ENCODE data around the gene HVCN1.

HVCN1 gene

DNA sequence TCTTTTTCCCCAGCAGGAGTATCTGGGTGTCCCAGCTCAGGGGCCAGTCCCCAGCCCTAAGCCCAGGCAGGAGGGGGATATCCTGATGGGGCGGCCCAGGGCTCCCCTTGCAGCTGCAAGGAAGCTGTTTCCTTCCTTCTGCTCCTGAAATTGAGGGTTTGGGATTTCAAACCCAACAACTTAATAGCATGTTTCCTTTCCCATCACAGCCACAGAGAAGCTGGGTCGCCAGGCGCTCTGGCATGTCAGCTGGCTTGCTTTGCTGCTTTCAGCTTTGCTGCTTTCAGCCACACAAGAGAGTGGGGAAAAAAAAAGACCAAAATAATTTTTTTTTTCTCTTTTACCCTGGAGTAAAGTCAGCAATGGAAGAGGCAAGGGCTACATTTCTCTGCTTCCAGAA is 30.0 kb downstream of the HVCN1 start:
- Histone ChIP-seq H2BK12ac (ENCODE audit: low read length) (no peak overlapping the region), H3K18ac (ENCODE audit: low read length) (no peak overlapping the region), H2BK5ac (ENCODE audit: low read depth, low read length, poor library complexity) (no peak overlapping the region), H3K27ac (ENCODE audit: low read depth, low read length) (no peak overlapping the region), H3K4me3 (ENCODE audit: low read depth, low read length) (no peak overlapping the region), H4K8ac (ENCODE audit: low read depth, low read length) (no peak overlapping the region), H4K91ac (ENCODE audit: low read depth, low read length) (no peak overlapping the region), H3K27me3 (ENCODE audit: insufficient read depth, low read length) (no peaks in the 10 kb centered on the region), H2AFZ (ENCODE audit: insufficient read depth, low read length, poor library complexity) (no peak overlapping the region), H3K4me1 (ENCODE audit: control insufficient read depth in 1 of 2, insufficient read depth in 2 of 2, low read length in 2 of 2) (no peaks in the 10 kb centered on the region), H3K23ac (ENCODE audit: low read length) (no peak overlapping the region), H3K14ac (ENCODE audit: low read length) (no peak overlapping the region), H3K79me1 (ENCODE audit: low read length) (no peaks in the 10 kb centered on the region), H3K4ac (ENCODE audit: low read depth, low read length) (no peak overlapping the region), H2AK5ac (ENCODE audit: low read length) (no peak overlapping the region), H3K9ac (ENCODE audit: low read length) (no peak overlapping the region), H3K9me3 (ENCODE audit: insufficient read depth, low read depth, low read length) (no peaks in the 10 kb centered on the region), H2BK120ac (ENCODE audit: insufficient read depth, low read length, poor library complexity) (no peak overlapping the region), H4K12ac (ENCODE audit: low read depth, low read length) (no peak overlapping the region), H3K36me3 (ENCODE audit: control insufficient read depth in 1 of 2, insufficient read depth in 2 of 2, low read length in 2 of 2) (no peaks in the 10 kb centered on the region), H3K4me2 (ENCODE audit: low read length) (no peak overlapping the region), H3K79me2 (ENCODE audit: control insufficient read depth, insufficient read depth, low read length, poor library complexity) (no peaks in the 10 kb centered on the region)
- no peak for DNase-seq
- WGBS (ENCODE audit: extremely low coverage, insufficient coverage, insufficient read length), result no CpG with 5 or more reads among the region's 3 CpGs

DNA sequence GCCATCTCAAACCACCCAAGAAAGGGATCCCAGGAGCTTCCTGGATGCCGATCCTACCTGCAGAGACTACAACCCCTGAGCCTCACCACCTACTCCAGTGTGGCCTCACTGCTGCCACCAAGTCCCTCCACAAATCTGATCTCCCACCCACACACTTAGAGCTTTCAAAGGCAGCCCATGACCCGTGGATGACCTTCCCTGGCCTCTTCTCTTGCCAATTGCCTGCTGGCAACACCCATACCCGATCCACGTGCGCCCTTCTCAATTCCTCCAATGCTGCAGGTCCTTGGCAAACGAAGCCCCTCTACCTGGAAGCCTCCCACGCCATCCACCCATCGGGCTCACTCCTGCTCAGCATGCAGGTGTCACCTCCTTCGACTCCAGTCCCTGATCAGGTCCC is 30.7 kb downstream of the HVCN1 start:
- Histone ChIP-seq H3K79me1 (ENCODE audit: low read length) (no peaks in the 10 kb centered on the region), H3K36me3 (ENCODE audit: control insufficient read depth in 1 of 2, insufficient read depth in 2 of 2, low read length in 2 of 2) (no peaks in the 10 kb centered on the region), H3K4me1 (ENCODE audit: control insufficient read depth in 1 of 2, insufficient read depth in 2 of 2, low read length in 2 of 2) (no peaks in the 10 kb centered on the region), H2BK120ac (ENCODE audit: insufficient read depth, low read length, poor library complexity) (no peak overlapping the region), H2BK12ac (ENCODE audit: low read length) (no peak overlapping the region), H2AFZ (ENCODE audit: insufficient read depth, low read length, poor library complexity) (no peak overlapping the region), H3K14ac (ENCODE audit: low read length) (no peak overlapping the region), H3K79me2 (ENCODE audit: control insufficient read depth, insufficient read depth, low read length, poor library complexity) (no peaks in the 10 kb centered on the region), H4K8ac (ENCODE audit: low read depth, low read length) (no peak overlapping the region), H2AK5ac (ENCODE audit: low read length) (no peak overlapping the region), H3K27me3 (ENCODE audit: insufficient read depth, low read length) (no peaks in the 10 kb centered on the region), H2BK5ac (ENCODE audit: low read depth, low read length, poor library complexity) (no peak overlapping the region), H3K9me3 (ENCODE audit: insufficient read depth, low read depth, low read length) (no peaks in the 10 kb centered on the region), H3K27ac (ENCODE audit: low read depth, low read length) (no peak overlapping the region), H3K9ac (ENCODE audit: low read length) (no peak overlapping the region), H3K18ac (ENCODE audit: low read length) (no peak overlapping the region), H4K91ac (ENCODE audit: low read depth, low read length) (no peak overlapping the region), H3K4me3 (ENCODE audit: low read depth, low read length) (no peak overlapping the region), H3K4me2 (ENCODE audit: low read length) (no peak overlapping the region), H3K4ac (ENCODE audit: low read depth, low read length) (no peak overlapping the region), H4K12ac (ENCODE audit: low read depth, low read length) (no peak overlapping the region), H3K23ac (ENCODE audit: low read length) (no peak overlapping the region)
- no peak for DNase-seq
- no CpG with 5 or more reads among the region's 9 CpGs for WGBS (ENCODE audit: extremely low coverage, insufficient coverage, insufficient read length)

DNA sequence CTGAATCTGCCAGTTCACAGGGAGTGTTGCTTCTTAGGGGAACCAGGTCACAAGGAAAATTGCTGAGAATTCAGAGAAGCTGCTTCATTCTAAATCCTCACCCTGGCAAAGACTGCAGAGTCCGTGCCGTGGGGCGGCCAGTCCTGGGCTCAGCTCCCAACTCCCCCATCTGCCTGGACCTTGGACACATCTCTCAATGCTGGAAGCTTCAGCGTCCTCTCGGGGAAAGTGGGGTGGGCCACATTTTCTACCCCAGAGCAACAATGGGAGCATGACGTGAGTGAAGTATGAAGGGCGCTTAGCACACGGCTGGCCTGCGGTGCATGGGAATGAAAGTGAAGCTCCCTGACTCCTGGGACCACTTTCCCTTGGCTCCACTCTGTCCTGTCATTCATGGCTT is 31.2 kb downstream of the HVCN1 start:
- H3K9me3 ChIP-seq (ENCODE audit: insufficient read depth, low read depth, low read length), result no peaks in the 10 kb centered on the region
- WGBS (ENCODE audit: extremely low coverage, insufficient coverage, insufficient read length), result no CpG with 5 or more reads among the region's 9 CpGs
- no peak overlapping the region for H2AK5ac ChIP-seq (ENCODE audit: low read length)
- H4K91ac ChIP-seq (ENCODE audit: low read depth, low read length), result no peak overlapping the region
- no peak overlapping the region for H3K4me3 ChIP-seq (ENCODE audit: low read depth, low read length)
- H3K14ac ChIP-seq (ENCODE audit: low read length), result no peak overlapping the region
- no peak overlapping the region for H2AFZ ChIP-seq (ENCODE audit: insufficient read depth, low read length, poor library complexity)
- no peak overlapping the region for H3K9ac ChIP-seq (ENCODE audit: low read length)
- H2BK5ac ChIP-seq (ENCODE audit: low read depth, low read length, poor library complexity), result no peak overlapping the region
- no peaks in the 10 kb centered on the region for H3K79me2 ChIP-seq (ENCODE audit: control insufficient read depth, insufficient read depth, low read length, poor library complexity)
- no peak overlapping the region for H3K23ac ChIP-seq (ENCODE audit: low read length)
- no peak overlapping the region for H4K12ac ChIP-seq (ENCODE audit: low read depth, low read length)
- DNase-seq, result no peak
- no peaks in the 10 kb centered on the region for H3K36me3 ChIP-seq (ENCODE audit: control insufficient read depth in 1 of 2, insufficient read depth in 2 of 2, low read length in 2 of 2)
- no peak overlapping the region for H3K4me2 ChIP-seq (ENCODE audit: low read length)
- no peak overlapping the region for H3K27ac ChIP-seq (ENCODE audit: low read depth, low read length)
- no peak overlapping the region for H4K8ac ChIP-seq (ENCODE audit: low read depth, low read length)
- no peaks in the 10 kb centered on the region for H3K27me3 ChIP-seq (ENCODE audit: insufficient read depth, low read length)
- no peak overlapping the region for H3K18ac ChIP-seq (ENCODE audit: low read length)
- H3K4ac ChIP-seq (ENCODE audit: low read depth, low read length), result no peak overlapping the region
- no peak overlapping the region for H2BK120ac ChIP-seq (ENCODE audit: insufficient read depth, low read length, poor library complexity)
- no peaks in the 10 kb centered on the region for H3K79me1 ChIP-seq (ENCODE audit: low read length)
- H2BK12ac ChIP-seq (ENCODE audit: low read length), result no peak overlapping the region
- H3K4me1 ChIP-seq (ENCODE audit: control insufficient read depth in 1 of 2, insufficient read depth in 2 of 2, low read length in 2 of 2), result no peaks in the 10 kb centered on the region

DNA sequence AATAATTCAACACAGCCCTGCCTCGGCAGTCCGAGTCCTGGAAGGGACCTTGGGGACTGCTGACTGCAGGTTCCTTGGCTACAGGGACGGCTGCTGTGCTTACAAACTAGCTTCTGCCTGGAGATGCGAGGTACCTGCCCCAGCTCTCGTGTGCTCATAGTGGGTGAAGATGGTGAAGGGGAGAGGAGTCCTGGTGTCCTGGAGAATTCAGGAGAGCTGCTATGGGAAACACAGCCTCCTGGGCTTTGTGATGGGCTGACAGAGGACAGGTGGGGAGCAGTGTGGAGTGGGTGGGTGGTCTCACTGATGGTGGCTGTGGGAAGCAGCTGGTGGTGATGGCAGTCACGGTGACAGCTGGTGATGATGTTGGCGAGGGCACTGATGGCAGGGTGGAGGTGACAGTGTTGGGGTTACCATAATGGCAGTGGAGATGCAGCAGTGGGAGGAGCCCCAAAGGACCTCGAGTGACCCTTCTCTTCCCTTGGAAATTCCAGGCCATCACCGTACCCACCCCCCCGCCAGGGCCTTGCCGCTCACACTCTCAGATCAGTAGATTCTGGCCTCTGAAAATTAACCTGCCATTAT is 32.8 kb downstream of the HVCN1 start:
- Histone ChIP-seq H3K4me2 (ENCODE audit: low read length) (no peak overlapping the region), H3K4me3 (ENCODE audit: low read depth, low read length) (peak overlapping the region; percentile 31), H3K4me1 (ENCODE audit: control insufficient read depth in 1 of 2, insufficient read depth in 2 of 2, low read length in 2 of 2) (no peaks in the 10 kb centered on the region), H2BK12ac (ENCODE audit: low read length) (no peak overlapping the region), H3K23ac (ENCODE audit: low read length) (no peak overlapping the region), H3K79me2 (ENCODE audit: control insufficient read depth, insufficient read depth, low read length, poor library complexity) (no peaks in the 10 kb centered on the region), H2AFZ (ENCODE audit: insufficient read depth, low read length, poor library complexity) (no peak overlapping the region), H3K9me3 (ENCODE audit: insufficient read depth, low read depth, low read length) (no peaks in the 10 kb centered on the region), H2AK5ac (ENCODE audit: low read length) (no peak overlapping the region), H3K27me3 (ENCODE audit: insufficient read depth, low read length) (no peaks in the 10 kb centered on the region), H4K91ac (ENCODE audit: low read depth, low read length) (no peak overlapping the region), H4K12ac (ENCODE audit: low read depth, low read length) (no peak overlapping the region), H4K8ac (ENCODE audit: low read depth, low read length) (no peak overlapping the region), H3K36me3 (ENCODE audit: control insufficient read depth in 1 of 2, insufficient read depth in 2 of 2, low read length in 2 of 2) (no peaks in the 10 kb centered on the region), H2BK5ac (ENCODE audit: low read depth, low read length, poor library complexity) (no peak overlapping the region), H3K27ac (ENCODE audit: low read depth, low read length) (no peak overlapping the region), H3K4ac (ENCODE audit: low read depth, low read length) (no peak overlapping the region), H3K9ac (ENCODE audit: low read length) (no peak overlapping the region), H2BK120ac (ENCODE audit: insufficient read depth, low read length, poor library complexity) (no peak overlapping the region), H3K18ac (ENCODE audit: low read length) (no peak overlapping the region), H3K14ac (ENCODE audit: low read length) (no peak overlapping the region), H3K79me1 (ENCODE audit: low read length) (no peaks in the 10 kb centered on the region)
- no CpG with 5 or more reads among the region's 11 CpGs for WGBS (ENCODE audit: extremely low coverage, insufficient coverage, insufficient read length)
- DNase-seq, result no peak
